Measurements from ENCODE around the gene BAMBI.

Gene BAMBI

DNA sequence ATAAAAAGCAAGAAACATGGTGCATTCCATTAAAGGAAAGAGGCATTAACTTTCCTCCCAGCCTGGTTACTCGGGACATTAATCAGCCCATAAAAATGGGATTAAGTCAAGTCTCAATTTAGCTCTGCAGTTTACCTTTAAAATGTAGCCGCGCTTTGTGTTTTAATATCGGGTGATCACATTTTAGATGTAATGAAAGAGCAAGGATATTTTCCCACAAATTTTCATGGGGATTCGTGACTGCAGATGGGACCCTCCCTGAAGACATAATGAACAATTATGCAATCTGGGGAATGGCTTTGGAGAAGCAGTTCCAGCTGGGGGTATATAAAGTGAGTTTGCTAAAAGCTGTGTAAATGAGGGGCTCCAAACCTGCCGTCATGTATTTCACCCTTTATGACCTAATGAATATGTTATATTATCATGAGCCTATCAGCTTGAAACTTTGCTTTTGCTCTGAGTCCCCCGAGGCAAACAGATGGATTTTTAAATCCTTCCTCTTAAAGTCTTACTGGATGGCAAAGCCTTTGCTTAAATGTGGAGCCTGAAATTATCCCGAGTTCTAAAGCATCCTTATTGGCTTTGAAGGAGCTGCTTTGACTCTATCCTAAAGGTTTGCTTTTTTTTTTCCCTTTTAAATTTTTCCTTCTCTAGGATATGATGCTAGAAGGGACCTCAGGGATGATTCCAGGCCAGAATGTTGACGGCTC lies 31.8 kb downstream of the BAMBI start:
- no peak for DNase-seq

DNA sequence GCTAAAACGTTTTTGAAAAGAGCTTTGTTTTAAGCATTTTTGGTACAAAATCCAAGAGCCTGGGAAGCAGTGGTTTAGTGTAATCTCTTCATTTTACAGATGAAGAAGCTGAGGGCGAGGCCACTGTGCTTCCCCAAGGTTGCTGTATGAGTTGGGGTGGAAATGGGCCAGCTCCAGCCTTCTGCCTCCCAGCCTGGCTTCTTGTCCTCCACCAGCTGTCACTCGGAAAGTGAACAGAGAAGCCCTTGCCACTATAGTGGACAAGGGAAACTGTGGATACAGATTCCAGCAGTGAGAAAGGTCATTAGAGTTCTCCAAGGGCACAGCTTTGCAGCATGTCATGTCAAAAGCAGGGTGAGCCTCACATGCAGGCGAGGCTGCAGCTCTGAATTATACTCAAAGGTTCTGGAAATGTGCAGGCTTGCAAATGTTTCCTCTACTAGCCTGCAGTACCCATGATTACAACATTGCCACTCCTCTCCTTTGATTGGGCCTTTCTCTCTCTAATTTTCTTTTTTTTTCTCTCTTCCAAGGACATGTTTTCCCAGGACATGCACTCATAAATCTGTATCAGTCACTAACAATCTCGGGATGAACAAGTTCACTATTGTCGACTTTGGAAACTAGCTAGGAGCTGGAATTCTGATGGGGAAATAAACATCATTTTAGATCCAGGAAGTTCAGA lies 33.0 kb downstream of the BAMBI start:
- no peak for DNase-seq

DNA sequence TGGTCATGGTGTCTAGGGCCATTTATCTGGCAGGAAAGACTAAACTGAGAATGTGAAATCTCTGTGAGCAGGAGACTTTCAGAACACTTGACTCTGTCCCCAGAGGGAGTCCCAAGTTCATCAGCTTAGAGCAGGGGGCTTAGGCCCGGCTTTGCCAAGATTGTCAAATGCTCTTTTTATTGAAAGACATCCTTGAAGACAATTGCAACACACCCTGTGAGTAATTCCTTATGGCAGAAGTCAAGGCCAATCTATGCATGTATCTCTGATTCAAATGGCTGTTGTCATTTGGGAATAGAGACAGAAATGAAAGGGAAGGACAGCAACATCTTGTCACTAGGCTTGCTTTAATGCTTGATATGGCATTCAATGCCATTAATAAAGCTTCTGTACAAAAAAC lies 33.7 kb downstream of the BAMBI start:
- DNase-seq, result no peak

DNA sequence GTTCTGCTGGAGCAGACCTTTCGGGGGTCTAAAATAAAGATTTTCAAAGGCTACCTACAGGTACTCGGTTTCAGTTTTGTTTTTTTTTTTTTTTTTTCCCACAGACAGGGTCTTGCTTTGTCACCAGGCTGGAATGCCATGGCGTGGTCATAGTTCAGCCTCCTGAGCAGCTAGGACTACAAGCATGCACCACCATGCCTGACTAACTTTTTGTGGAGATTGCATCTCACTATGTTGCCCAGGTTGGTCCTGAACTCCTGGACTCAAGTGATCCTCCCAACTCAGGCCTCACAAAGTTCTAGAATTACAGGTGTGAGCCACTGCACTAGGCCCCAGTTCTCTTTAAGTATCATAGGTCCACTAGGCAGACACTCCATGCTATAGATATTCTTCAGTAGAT lies 34.5 kb downstream of the BAMBI start:
- DNase-seq, result no peak

DNA sequence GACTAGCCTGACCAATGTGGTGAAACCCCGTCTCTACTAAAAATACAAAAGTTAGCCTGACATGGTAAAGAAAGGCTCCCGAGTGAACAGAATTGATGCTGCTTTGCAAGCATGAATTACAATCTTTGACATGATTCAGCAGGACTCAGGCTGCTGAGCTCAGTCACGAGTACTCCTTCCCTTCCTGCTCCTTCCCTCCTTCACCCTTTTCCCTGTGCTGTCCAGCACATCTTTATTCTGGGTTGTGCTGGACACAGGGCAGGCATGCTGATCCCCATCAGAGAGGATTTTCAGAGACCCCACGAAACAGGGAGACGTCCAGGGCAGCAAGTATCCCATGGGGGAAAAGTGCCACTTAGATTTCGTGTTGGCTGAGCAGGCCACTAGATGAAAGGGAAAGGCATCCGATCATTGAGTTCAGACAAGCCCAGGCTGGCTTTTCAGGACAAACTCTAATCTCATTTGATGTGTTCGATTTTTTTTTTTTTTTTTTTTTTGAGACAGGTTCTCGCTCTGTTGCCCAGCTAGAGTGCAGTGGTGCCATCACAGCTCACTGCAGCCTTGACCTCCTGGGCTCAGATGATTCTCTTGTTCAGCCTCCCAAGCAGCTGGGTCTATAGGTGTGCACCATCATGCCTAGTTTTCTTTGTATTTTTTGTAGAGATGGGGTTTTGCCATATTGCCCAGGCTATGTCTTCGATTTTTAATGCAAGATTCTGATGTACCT lies 36.5 kb downstream of the BAMBI start:
- no peak for DNase-seq

DNA sequence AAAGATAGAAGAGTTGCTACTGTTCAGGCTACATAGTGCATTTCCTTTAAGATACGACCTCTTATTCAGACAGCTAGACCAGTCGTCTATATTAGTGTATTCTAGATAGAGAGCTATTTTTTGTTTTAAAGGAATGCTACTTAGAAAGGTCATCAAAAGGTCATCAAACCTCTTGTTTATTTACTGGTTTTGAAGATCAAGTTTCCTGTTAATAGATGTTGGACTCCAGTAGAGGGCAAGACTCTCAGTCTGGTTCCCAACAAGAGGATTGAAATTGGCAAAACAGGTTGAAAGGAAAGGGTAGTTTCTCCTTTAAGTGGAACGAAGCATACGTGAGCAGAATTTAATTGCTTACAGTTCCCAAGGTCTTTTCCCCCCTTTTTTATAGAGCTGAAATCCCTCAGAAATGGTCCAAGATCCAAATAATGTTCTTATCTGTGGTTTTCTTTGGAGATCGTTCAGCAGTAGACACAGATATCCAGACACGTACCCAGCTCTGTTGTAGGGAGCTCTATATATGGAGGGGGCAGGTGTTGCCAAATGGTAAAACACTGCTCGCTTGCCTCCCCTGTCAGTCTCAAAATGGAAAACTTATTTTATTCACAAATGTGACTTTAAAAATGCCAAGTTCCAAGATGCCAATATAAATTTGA lies 37.2 kb downstream of the BAMBI start:
- no peak for DNase-seq

DNA sequence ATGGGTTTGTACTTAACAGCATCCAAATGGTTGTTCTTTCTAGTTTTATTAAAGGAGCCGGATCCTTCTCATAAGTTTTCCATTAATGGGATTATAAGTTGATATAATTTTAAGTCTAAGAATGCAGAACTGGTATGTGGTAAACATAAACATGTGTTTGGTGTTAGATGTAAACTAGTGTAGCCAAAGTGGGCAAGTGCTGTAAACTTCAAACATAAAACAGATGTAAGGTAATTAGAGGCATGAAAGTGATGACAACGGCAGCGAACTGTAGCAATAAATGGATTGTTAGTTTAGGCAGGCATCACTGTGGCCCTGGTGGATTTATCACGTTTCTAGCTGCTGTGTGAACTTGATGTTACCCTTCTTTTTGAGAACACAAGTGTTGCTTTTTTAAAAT lies 37.9 kb downstream of the BAMBI start:
- no peak for DNase-seq

DNA sequence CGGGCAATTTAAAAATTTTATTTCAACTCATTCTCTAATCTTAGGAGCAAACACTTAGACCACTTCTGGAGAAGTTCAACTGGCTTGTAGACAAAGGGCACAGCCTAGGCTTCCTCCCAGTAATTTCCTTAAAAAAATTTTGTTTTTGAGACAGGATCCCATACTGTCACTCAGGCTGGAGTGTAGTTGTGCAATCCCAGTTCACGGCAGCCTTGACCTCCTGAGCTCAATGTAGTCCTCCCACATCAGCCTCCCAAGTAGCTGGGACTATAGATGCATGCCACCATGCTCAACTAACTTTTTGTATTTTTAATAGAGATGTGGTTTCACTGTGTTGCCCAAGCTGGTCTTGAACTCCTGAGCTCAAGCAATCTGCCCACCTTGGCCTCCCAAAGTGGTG lies 38.4 kb downstream of the BAMBI start:
- no peak for DNase-seq

DNA sequence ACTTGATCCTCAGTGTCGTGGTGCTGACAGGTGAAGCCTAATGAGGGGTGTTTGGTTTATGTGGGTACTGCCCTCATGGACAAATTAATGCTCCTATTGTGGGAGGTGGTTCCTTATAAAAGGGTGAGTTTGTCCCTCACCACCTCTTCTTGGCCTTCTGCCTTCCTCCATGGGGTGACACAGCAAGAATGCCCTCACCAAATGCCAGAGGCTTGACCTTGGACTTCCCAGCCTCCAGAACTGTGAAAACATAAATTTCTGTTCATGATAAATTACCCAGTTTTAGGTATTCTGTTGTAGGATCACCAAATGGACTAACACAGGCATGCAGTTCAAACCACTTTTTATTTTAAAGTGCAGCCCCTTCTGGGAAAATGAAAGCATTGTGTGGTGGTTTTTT lies 39.4 kb downstream of the BAMBI start:
- no peak for DNase-seq

DNA sequence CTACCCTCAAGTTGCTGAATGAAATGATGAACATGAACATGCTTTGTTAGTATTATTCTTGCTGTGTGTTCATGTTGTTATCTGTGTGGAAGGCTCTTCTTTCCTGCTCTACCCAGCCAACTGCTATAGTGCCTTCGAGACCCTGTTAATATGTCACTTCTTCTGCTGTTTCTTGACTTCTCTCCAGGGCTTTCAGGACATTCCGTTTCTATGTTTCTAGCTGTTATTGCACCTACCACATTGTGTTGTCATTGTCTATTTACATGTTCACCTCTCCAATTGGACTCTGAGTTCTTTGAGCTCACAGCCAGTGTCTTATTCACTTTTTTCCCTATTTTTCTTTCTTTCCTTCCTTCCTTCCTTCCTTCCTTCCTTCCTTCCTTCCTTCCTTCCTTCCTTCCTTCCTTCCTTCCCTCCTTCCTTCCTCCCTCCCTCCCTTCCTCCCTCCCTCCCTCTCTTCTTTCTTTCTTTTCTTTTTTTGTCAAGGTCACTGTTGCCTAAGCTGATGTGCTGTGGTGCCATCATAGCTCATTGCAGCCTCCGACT lies 40.4 kb downstream of the BAMBI start:
- DNase-seq, result no peak

DNA sequence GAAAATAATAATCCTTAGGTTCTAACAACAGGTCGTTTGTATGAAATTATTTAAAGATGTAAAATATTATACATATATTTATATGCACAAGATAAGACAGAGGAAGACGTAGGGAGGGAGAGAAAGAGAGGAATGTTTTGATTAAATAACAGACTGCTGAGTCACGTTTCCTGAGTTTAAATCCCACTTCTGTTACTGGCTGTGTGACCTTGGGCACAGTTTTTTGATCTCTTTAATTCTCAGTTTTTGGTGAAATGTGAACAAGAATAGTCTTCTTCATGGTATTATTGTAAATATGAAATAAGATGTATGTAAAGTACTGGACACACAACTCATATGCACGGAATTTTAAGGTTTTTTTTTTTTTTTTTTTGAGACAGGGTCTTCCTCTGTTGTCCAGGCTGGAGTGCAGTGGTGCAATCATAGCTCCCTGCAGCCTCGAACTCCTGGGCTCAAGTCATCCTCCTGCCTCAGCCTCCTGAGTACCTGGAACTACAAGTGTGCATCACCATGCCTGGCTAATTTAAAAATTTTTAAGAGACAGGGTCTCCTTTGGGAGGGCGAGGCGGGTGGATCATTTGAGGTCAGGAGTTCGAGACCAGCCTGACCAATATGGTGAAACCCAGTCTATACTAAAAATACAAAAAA lies 42.6 kb downstream of the BAMBI start:
- no peak for DNase-seq

DNA sequence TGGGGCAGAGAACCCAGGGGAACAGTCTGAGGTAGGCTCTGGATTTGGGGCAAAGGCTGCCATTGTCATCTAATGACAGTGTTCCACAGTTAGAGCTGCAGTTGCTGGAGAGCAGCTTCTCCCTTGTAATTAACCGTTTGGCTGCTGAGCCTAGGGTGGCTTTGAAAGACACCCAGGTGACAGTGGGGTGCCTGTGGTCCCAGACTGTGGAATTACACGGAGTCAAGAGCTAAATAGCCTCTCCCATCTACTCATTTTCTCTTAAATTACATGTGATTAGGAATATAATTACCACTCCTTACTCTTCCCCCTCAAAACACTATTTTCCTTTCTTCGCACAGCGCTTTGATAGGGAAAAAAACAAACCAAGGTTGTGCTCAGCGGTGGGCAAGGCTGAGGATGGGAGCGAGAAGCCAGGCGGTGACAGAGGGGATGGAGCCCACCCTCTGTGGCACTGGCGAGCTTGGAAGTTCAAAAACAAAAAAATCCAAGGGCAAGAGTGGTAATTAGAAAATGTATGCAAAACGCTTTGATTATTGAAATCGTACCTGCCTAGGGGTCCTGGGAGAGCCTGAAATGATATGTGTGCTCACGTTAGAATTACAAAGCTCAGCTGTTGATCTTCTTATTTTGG lies 44.1 kb downstream of the BAMBI start:
- no peak for DNase-seq

DNA sequence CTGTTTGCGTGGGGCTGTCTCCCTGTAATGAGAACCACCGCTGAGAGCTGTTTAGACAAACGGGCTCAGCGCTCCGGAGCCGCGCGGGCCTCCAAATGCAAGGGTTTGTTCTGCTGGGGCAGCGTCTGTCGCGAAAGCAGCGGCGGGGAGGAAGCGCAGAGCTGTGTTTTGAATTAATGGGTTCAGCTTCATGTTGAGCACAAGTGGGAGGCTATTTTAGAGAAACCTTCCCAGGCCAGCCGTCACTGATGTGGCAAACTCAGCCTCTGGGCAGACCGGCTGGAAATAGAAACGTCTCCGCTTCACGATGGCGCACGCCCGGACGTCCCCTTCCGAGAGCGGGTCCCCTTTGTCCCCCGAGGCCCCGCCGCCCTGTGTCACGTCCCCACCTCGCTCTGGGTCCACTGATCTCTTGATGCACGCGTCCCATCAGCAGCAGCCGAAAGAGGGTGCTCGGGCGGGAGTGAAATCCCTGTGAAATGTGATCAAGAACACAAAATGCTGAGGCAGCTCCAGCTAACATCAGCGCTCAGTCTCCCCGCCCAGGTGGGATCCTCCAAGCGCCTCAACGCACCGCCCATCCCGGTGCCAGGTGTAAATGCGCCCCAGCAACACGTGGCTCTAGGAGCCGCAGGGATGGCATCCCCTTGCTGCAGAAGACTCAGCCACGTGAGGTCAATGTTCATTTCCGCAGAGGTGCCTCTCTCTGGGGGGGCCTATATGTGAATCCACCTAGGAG lies 44.9 kb downstream of the BAMBI start:
- DNase-seq, result no peak

DNA sequence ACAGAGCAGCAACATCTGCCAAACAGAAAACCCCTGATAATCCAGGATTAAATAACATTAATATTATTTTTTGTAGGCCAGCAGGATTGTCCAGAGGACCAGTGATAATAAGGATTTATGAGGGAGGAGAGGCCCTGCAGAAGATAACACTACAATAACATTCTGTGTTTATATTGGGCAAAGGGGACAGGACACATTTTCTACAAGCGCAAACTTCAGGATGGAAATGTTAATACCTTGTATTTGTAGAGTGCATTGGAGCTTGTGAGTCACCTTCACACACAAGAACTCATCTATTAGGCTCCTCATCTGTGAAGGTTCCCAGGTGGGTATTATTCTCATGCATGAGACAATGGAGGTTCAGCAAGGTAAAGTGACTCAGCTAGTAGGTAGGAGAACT lies 51.0 kb downstream of the BAMBI start:
- DNase-seq, result no peak

DNA sequence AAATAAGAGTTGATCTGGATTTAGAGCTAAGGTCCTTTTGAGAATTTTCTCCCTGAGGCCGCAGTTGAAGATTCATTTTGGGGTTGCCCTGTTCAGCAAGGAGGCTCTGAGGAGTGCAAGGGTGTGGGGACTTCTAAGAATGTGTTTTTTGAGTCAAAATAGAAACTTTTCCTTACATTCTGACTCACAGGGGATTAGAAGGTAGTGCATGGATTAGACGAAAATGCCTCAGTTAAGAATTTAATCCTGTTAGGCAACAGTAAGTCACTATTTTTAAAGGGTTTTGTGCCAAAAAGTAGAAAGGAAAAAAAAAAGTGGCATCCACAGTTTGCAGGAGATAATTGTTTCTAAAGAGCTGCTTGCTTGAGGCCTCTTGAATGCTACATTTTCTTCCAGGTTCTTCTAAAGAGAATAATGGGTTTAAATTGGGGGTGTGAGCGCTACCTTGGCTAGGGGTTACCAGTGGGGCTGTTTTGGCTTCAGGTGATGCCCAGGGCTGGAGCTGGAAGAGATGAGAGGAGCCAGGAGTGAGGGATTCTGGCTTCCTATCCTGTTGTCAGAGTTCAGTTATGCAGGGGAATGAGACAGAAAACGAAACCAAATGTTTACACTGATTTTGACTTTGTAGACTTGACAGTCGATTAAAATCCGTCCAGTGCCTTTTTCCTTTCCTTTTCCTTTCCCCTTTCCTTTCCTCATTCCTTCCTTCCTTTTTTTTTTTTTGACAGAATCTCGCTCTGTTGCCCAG lies 52.9 kb downstream of the BAMBI start:
- no peak for DNase-seq

DNA sequence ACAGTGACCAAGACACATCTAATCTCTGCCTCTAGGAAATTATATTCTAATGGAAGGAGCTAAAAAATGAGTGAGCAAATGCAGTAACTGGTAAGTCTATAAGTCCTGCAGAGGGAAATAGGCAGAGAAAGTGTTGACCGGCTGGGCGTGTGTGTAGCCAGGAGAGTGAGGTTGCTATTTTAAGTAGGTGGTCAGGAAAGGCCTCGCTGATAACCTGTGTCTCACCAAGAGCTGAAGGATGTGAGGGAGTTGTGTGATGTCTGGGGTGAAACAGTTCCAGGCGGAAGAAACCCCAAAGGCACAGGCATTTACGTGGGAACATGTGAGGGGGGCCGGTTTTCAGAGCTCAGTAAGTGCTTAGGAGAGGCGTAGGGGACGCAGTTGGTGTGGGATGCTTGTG lies 54.8 kb downstream of the BAMBI start:
- DNase-seq, result no peak
